ENCODE measurements around the gene RPS15.

The RPS15 gene

DNA sequence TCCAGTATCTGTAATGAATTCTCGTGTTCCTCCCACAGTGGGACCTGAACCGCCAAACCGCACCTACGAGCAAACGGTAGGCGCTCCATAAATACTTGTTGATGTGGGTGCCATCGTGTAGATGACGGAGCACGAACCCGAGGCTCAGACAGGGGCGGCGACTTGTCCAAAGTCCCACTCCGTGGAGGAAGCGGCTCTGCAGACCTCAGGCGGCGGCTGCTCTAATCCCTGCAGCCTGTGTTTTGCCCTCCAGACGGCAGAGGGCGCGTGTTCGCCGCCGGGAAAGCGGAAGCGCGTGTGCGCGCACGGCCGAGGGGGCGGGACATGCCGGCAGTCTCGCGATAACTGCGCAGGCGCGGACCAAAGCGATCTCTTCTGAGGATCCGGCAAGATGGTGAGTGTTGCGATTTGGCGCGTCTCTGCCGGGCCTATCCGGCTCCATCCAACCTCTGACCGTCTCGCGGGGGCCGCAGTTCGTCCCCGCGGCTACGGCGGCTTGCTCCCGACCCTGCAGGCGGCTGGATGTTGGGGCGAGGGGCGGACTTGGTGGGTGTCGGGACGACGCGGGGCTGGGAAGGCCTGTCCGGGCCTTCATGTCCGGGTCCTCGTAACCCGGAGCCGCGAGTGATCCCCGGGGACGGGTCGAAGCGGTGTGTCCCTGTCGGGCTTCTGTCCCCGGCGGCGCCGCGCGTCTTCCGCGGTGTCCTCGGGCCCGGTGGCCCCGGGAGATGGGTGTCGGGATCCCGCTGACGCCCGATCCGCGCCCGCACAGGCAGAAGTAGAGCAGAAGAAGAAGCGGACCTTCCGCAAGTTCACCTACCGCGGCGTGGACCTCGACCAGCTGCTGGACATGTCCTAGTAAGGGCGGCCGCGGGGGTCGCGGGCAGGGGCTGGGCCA is at the start of gene RPS15:
TSS of gene RPS15 (plus strand) at position 362 of the 898 bp plus-strand sequence. CDS start at position 392, 30 bp downstream.
- DNase-seq (ENCODE audit: low read depth) = peak; percentile 86

DNA sequence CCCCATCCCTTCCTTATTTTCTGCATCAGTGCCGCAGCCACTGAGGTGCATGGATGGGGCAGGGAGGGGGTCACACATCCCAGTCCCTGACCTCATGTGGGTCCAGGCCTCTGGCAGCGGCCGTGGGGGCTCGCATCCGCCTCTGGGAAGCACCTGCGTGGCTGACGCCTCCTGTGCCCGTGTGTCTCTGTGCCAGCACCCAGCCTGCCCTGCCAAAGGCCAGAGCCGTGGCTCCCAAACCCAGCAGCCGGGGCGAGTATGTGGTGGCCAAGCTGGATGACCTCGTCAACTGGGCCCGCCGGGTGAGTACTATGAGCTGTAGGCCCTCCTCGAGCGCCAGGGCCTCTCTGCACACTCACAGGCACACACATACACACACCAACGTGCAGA is 49.6 kb upstream of the RPS15 start:
- no peak for DNase-seq (ENCODE audit: low read depth)

DNA sequence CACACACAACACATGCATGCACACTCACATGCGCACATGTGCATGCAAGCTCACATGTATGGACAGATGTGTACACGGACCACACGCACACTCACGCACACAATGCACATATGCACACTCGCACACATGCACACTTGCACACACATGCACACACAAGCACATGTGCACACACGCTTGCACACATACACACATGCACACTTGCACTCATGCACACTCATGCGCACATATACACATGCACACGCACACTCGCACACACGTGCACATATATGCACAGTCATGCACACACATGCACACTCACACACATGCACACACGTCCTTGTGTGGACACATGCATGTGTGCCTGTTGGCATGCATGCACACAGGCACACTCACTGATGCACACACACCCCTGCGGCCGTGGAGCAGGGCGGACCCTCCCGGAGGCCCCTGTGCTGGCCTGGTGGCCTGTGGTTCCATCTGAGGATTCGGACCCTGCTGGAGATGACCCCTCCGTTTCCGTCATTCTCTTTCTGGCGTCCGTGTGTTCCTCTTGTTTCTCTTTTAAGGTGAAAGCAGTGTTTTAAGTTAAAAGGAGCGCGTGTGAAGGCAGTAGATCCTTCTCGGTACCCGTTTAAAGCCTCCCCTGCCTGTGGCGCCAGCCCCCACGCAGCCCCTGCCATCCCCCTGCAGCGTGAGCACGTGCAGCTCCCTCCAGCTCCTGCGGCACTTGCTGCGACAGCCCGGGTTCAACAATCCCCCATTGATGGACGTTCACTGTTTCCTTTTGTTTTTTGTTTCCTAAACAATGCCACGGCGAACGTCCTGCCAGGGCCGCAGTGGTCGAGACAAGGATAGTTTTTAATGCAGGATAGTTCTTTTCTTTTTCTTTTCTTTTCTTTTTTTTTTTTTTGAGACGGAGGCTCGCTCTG is 48.9 kb upstream of the RPS15 start:
- DNase-seq (ENCODE audit: low read depth) = no peak

DNA sequence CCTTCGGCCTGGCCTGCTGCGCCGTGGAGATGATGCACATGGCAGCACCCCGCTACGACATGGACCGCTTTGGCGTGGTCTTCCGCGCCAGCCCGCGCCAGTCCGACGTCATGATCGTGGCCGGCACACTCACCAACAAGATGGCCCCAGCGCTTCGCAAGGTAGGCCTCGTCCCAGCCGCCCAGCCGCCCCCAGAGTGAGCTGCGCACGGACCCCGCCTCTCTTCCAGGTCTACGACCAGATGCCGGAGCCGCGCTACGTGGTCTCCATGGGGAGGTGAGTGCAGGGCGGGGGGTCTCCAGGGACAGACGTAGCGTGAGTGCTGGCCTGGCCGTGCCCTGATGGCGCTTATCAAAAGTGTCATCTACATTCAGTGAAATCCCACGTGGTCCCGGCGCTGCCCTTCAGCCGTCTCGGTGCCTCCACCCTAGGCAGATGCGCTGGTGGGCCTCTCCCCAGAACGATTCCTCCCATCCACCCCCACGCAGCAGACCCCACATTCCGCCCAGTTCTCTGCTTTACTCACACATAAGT is 47.2 kb upstream of the RPS15 start:
- no peak for DNase-seq (ENCODE audit: low read depth)

DNA sequence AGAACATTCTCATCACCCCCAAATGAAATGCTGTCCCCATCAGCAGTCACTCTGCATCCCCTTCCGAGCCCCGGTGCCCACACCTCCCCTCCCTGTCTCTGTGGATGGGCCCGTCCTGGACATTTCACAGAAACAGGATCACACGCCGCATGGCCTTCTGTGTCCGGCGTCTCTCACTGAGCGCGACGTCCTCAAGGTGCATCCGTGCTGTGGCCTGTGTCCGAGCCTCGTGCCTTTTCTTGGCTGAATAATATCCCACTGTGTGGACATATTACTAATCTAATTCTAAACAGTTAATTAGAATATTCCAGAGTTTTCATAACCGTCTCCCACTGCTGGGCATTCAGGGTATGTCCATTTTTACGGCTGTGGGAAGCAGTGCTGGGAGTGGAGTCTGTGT is 45.8 kb upstream of the RPS15 start:
- DNase-seq (ENCODE audit: low read depth) = no peak

DNA sequence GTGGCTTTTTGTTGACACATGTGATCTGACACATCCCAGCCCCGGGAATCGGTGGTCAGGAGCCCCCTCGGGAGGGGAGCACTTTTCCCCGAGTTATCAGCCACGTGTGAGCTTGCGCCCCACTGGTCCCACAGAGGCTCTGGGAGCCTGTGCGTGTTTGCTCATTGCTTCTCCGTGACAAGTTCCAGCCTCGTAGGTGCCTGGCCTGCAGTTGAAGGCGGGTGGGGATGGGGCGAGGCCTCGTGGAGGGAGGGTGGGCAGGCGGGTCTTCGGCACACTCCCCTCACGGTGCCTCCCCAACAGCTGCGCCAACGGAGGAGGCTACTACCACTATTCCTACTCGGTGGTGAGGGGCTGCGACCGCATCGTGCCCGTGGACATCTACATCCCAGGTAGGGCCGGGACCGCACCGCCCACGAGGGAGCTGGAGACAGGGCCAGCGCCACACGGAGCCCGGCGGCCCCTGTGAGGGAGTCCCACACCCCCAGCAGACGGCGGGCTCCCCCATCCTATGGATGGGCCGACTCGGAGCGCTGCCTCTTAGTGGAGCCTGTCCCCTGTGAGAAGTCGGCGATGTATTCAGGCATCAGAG is 45.2 kb upstream of the RPS15 start:
- DNase-seq (ENCODE audit: low read depth) = no peak

DNA sequence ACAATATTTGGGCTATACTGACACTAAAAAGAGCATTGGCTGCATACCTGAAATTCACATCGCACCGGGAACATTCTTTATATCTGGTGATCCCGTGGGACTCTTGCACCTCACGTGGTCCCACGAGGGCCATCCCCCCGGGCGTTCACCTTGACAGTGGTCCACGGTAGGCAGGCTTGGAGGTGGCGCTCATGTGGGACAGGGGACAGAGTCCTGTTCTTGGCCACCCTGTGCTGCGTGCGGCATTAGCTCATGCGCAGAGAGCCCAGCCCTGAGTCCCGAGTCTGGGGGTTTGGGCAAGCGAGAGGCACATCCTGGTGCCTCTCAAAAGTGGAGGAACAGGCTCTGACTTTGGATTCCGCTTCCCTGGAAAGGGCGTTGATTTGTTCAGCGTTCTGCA is 44.4 kb upstream of the RPS15 start:
- DNase-seq (ENCODE audit: low read depth) = no peak

DNA sequence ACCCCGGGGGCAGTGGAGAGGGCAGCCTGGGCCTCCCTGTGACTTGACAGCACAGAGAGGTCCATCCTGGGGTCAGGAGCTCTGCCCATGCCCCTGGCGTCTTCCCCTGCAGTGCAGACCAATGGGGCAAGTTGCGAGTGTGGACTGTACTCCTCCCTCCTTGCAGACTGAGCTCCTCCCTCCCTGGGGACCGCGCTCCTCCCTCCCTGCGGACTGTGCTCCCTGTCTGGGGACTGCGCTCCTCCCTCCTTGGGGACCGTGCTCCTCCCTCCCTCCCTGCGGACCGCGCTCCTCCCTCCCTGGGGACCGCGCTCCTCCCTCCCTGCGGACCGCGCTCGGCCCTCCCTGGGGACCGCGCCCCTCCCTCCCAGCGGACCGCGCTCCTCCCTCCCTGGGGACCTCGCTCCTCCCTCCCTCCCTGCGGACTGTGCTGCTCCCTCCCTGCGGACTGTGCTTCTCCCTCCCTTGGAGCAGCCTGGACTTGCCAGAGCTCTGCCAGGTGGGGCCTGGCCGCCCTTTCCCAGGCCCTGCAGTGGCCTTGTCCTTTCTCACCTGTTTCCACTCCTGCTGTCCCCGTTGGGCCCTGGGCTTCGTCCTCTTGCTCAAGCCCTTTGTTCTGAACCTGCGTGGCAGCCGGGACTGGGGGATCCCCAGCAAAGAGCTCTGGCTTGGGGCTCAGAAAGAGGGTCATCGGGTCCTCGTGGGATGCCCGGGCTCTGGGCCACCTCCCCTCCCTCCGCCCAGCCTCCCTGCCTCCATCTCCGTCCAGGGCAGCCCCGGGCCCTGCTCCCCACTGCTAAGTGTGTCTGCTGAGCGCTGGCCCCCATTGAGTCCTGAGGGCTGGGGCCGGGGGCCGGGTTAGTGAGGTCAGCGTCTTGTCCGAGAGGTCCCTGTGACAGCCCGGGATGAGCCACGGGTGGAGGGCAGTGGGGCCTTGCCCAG is 43.7 kb upstream of the RPS15 start:
- DNase-seq (ENCODE audit: low read depth) = no peak

DNA sequence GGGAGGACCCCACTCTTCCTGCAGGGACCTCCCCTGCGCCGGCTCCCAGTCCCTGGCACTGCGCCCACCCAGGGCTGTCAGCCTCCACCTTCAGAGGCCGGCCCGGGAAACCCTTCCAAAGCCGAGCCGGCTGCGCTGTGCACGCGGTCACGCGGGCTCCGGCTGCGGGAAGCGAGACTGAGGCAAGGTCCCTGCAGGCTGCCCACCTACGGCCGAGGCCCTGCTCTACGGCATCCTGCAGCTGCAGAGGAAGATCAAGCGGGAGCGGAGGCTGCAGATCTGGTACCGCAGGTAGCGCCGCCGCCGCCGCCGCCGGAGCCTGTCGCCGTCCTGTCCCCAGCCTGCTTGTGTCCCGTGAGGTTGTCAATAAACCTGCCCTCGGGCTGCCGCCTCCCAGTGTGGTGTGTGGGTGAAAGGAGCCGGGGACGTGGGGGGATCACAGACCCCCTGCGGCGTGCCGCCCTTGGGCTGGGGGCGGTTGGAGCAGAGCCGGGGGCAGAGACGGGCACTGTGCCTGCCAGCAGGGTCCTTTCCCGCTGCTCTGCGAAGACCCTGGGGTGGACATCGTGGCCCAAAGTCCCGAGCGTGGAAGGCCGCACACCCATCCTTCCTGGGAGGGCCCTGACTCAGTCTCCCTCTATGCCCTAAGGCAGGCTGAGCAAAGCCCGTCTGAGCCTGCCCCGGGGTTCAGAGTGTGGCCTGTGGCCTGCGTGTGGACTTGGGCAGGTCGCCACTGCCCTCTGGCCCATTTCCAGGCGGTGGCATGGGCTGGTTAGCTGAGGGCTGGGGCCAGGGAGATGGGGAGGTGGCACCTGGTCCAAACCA is 42.8 kb upstream of the RPS15 start:
- no peak for DNase-seq (ENCODE audit: low read depth)

DNA sequence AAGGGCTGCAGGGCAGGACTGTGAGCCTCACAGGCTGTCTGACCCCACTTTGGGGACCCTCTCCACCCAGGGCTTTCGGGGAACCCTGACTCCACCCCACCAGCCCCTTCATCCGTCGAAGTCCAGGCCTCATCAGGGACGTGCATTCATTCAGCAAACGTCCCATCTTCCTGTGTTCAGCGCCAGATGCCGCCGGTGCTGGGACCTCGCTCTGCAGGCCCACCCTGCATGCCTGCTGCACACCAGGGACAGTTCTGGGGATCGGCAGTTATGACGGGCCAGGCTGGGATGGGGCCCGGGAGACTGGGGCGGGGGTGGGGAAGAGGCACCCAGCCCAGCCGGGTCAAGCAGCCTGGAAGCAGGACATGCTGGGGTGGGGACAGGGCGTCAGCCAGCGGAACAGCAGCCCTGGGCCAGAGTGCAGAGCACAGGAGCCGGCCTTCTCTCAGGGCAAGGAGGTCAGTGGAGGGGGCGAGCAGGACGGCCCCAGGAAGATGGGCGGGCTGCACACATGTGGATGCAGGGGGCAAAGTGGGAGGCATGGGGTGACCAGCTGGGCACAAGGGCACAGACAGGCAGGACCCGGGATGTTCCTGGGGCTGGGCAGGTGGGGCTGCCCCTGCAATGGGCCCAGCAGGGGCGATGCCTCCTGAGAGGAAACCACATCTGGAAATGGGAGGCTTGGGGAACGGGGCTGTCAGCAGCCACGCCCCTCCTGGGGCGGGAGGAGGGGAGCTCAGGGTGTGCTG is 42.0 kb upstream of the RPS15 start:
- DNase-seq (ENCODE audit: low read depth) = no peak

DNA sequence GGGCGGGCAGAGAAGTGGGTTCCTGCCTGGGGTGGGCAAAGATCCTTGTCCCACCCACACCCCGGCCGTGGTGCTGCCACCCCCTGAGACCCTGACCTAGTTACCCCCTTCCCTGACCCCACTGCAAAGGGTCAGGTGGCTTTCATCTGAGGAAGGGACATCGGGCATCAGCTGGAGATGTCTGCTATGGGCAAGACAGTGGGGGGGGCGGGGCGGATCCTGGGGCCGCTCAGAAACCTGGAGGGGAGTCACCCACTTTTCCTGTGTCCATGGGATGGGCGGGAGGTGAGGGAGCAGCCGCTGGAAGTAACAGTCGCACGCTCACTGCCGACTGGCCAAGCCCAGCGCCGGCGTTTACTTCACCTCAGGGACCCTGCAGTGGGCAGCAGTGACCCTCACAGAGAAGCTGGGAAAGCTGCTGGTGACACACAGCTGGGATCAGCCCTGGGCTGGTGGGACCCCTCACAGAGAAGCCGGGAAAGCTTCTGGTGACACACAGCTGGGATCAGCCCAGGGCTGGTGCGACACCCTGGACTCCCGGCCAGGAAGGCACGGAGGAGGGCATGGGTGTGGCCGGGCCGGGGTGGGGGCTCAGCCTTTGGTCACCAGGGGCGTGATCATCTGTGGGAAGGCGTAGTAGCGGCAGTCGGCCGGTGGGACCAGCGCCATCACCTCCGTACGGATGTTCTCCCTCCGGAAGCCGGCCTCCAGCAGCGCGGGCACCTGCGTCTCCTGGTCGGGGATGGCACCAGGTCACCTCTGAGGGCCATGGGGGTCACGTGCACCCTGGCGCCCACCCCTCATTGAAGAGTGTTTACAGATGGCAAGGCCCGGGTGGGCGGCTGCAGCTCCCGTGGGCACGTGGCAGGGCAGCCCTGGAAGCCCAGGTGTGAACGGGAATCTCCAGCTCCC is 41.2 kb upstream of the RPS15 start:
- DNase-seq (ENCODE audit: low read depth) = no peak

DNA sequence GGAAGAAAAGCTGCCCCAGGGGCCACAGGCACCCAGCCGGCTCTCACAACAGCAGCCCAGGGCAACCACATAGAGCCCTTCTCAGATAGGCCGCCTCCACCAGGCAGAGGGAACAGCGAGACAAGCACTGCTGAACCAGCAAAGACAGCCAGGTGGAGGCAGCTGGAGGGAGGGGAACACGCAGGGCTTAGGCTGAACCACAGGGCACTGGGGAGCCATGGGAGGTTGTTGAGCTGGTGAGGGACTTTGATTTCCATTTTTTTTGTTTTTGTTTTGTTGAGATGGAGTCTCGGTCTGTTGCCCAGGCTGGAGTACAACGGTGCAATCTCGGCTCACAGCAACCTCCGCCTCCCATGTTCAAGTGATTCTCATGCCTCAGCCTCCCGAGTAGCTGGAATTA is 40.4 kb upstream of the RPS15 start:
- DNase-seq (ENCODE audit: low read depth) = no peak

DNA sequence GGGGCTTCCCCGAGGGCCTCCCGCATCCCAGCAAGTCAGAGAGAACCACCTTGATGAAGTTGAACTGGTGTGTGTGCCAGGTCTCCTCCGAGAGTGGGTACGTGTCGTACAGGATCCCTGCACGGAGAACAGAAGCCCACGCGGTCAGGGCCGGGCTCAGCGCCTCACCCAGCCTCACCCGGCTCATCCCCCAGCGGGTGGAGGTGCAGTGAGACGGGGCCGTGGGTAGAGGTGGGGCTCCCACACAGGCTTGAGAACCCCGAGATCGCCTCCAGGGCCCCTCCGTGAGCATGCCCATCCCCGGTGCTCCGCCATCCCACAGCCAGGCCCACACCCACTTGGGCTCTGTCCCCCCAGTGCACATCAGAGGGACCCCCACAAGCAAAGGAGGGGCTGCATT is 39.1 kb upstream of the RPS15 start:
- DNase-seq (ENCODE audit: low read depth) = no peak

DNA sequence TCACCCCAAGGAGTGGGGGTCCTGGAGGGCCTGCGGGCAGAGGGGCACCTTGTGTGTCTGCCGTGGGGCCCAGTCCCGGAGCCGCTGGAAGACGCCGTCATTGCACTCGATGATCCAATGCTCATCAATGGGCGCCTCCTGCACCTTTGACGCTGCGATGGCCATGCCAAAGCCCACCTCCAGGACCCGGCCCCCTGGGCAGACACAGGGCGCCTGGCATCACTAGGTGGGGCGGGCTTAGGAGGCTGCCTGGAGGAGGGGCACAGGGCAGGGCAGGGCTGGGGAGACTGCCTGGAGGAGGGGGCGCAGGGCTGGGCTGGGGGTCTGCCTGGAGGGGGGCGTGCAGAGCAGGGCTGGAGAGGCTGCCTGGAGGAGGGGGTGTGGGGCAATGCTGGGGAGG is 38.5 kb upstream of the RPS15 start:
- DNase-seq (ENCODE audit: low read depth) = no peak

DNA sequence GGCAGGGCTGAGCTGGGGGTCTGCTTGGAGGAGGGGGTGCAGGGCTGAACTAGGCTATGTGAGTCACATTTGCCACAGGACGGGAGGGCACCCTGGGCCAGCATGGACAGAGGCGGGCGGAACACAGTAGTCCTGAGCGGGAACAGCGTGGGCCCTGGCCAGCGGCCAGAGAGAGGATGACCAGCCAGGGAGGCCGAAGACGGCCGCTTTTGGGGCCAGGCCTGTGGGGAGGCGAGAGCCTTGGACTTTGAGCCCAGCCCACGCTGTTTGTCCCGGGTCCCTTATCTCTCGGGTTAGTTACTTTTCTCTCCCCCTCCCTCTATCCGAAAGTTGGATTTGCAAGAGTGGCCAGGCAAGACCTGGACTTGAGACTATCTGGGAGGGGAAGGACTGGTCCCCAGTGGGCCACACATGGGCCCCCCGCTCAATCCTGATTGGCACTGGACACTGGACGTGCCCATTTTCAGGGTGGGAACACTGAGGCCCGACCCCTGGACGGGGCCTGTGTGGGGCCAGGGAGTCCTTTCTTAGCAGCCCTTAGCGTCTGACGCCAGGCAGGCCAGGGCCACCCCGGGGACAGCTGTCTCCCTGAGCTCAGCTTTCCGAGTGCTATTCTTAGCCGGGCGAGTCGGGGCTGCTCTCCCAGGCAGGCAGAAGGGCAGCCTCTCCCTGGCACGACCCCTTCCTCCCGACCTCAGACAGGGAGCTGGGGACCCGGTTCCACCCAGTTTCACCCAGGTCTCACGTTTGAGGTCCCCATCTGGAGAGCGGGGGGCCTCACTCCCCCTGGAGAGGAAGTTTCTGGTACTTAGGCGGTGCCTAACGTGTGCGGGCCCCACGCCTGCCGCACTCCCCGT is 37.7 kb upstream of the RPS15 start:
- DNase-seq (ENCODE audit: low read depth) = no peak

DNA sequence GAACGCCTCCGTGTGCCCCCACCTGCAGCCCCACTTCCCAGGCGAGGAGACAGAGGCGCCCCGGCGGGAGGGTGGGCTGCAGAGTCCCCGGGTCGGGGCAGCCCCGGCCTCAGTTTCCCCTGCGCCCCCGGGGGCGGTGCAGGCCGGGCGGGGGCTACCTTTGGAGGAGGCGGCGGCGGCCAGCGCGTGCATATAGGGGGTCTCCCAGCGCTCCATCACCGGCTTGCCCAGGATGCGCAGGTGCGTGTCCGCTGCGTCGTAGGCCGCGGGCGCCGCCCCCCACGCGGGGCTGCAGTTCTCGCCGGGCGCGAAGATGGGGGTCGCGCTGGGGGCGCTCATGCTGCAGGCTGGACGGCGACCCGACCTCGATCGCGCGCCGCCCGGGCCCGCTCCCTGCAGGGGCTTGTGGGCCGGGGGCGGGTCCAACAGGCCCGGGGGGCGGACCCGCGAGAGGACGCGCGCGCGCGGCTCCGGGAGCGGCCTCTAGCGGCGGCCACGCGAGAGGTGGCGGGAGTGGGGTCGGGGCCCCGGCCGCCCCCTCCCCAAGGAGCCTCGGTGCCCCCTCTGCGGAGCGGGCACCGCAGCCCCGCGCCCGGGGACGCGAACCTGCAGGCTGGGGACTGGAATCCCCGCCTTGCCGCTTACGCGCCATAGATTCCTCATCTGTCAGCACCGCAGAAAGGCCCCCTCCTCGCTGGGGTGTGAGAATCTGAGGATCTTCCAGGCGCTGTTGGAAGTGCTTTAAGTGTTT is 36.9 kb upstream of the RPS15 start, which contains the start of gene GAMT:
TSS of gene GAMT (minus strand) at position 405 of the 751 bp plus-strand sequence. CDS start at position 339, 66 bp downstream.
- no peak for DNase-seq (ENCODE audit: low read depth)

DNA sequence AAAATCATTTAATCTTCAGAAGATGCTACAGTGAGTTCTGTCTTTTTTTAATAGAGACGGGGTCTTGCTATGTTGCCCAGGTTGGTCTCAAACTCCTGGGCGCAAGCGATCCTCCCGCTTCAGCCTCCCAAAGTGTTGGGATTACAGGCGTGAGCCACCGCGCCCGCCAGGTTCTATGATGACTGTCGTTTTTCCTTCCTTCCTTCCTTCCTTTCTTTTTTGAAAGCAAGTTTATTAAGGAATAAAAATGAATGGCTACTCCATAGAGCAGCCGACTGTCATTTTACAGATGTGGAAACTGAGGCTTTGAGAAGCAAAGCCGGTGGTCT is 36.3 kb upstream of the RPS15 start:
- DNase-seq (ENCODE audit: low read depth) = no peak
